Measurements from ENCODE around the gene ADAT2. TPM values are rescaled to one million over a fixed set of nuclear protein-coding genes. Genes with fewer than 3 reads are reported as not detected.
A peak's percentile ranks its signal among the peaks of the same experiment; 100 is the strongest.

Gene ADAT2
- total and polyA plus RNA-seq, 2 of the 8 experiments (the other 6 are each of a cell fraction or from before 2014, with no cell fraction given) = 4.3 to 11.8 TPM

GRCh38 chr6:143451531-143451930 is 1.0 kb upstream of the ADAT2 start:
- Histone ChIP-seq H2AK5ac (ENCODE audit: low read depth, low read length) (no peak overlapping the region), H3K4ac (replicated peaks; ENCODE audit: insufficient read length, low read depth, low read length) (no peak overlapping the region), H4K20me1 (replicated peaks in 1 of 2; ENCODE audit: control insufficient read depth in 1 of 2, insufficient read depth in 2 of 2, low read length in 2 of 2) (no peaks in the 10 kb centered on the region), H2BK20ac (ENCODE audit: low read length) (no peak overlapping the region), H3K4me1 (replicated peaks in 1 of 4; ENCODE audit: control insufficient read depth in 3 of 4, insufficient read depth in 4 of 4, low read length in 3 of 4) (no peaks in the 10 kb centered on the region; a peak in 1 of 7 replicates), H3K27ac (ENCODE audit: low read depth, low read length) (no peak overlapping the region), H2BK12ac (ENCODE audit: low read depth, low read length) (no peak overlapping the region), H3K79me1 (ENCODE audit: low read depth, low read length) (no peaks in the 10 kb centered on the region), H3K18ac (ENCODE audit: extremely low read depth, low read length) (no peak overlapping the region), H3K36me3 (ENCODE audit: control insufficient read depth in 2 of 4, insufficient read depth in 4 of 4, low read length in 3 of 4) (no peaks in the 10 kb centered on the region), H4K8ac (ENCODE audit: extremely low read depth, insufficient read depth, low read length) (no peak overlapping the region), H4K5ac (ENCODE audit: insufficient read length, low read depth, low read length) (no peak overlapping the region), H4K91ac (replicated peaks; ENCODE audit: insufficient read length, low read length) (no peak overlapping the region), H3K27me3 (replicated peaks in 1 of 4; ENCODE audit: control insufficient read depth in 3 of 4, extremely low read depth in 1 of 4, insufficient read depth in 3 of 4, low read length in 3 of 4) (no peaks in the 10 kb centered on the region), H3K9me3 (ENCODE audit: insufficient read depth in 2 of 2, low read depth in 1 of 2, low read length in 1 of 2) (no peaks in the 10 kb centered on the region), H3K9ac (replicated peaks in 1 of 4; ENCODE audit: extremely low read depth in 1 of 4, low read depth in 3 of 4, low read length in 3 of 4) (no peak overlapping the region), H2BK15ac (ENCODE audit: low read length) (no peak overlapping the region), H3K4me2 (ENCODE audit: insufficient read depth in 1 of 2, low read depth in 2 of 2, low read length in 2 of 2) (peak overlapping the region; percentile 93 to 98), H3K4me3 (ENCODE audit: extremely low read depth in 1 of 4, insufficient read depth in 2 of 4, low read depth in 3 of 4, low read length in 4 of 4) (peak overlapping the region in 3 of 4 experiments; percentile 75 to 97 (median 92); a peak in 4 of 8 replicates), H2BK120ac (replicated peaks; ENCODE audit: low read depth, low read length) (no peak overlapping the region), H2BK5ac (ENCODE audit: low read depth, low read length) (no peak overlapping the region), H3K23me2 (ENCODE audit: low read depth, low read length) (peaks cover 10% of the 10 kb centered on the region), H3K23ac (ENCODE audit: insufficient read length) (no peak overlapping the region), H3K56ac (replicated peaks; ENCODE audit: insufficient read length, low read depth, low read length) (no peak overlapping the region), H2AFZ (ENCODE audit: low read length) (no peak overlapping the region), H3K79me2 (ENCODE audit: control insufficient read depth in 1 of 2, insufficient read depth in 2 of 2, low read length in 2 of 2) (peaks cover 0 to 24% of the 10 kb centered on the region in 2 experiments; a peak in 3 of 4 replicates), H3K14ac (ENCODE audit: insufficient read length) (no peak overlapping the region)
- no peak for TF ChIP-seq SUZ12 (IDR thresholded peaks at IDR 0.05; ENCODE audit: low read length)
- peak; percentile 60; the same call in 1 of the 2 replicates for TF ChIP-seq CEBPB (IDR thresholded peaks at IDR 0.05; ENCODE audit: low read depth, low read length)
- DNase-seq (ENCODE audit: low read depth in 1 of 2, low spot score in 2 of 2) = no peak
- CTCF ChIA-PET (ENCODE audit: partially characterized antibody) = no interaction called here
- WGBS, 2 experiments (ENCODE audit: extremely low coverage in 1 of 2, insufficient coverage in 1 of 2, insufficient read length in 1 of 2, insufficient replicate concordance in 2 of 2, low coverage in 1 of 2, low lambda C conversion rate in 2 of 2, missing lambda C conversion rate in 1 of 2) = 83% methylated on average over 4 of the region's 4 CpGs; no CpG with 5 or more reads in 1 of the 2 experiments
- no peak for FAIRE-seq
- POLR2A ChIA-PET (ENCODE audit: partially characterized antibody) = interaction anchor here (1.2 kb wide), 1 partner anchor 39 kb away, joined by 5 read pairs; no protein-coding TSS in a partner anchor
